Measurements from ENCODE around the gene RNPC3.

DNA sequence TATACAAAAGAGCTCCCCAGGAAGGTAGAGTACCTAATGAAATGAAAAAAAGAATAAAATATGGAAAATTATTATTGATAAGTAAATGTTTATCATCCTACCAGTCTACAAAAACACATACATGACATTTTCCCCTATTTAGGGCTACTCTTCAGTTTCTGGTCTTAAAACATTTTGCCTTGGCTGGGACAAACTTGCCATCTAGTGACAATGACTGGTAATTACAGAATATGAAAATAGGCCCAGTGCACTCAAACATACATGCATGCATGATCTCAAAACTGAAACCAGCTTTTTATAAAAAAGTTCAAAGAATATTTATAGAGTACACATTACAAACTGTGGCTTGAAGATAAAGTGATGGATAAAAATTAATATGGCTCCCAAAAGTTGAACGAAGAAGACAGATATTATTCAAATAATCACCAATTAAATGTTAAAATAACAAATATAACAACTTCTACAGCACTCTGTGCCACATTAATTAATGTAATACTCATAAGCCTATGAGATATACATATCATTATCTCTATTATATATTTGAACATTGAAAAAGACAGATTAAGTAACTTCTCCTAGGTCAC lies 10.5 kb upstream of the RNPC3 start:
- no peak for TF ChIP-seq POLR2AphosphoS5 (IDR thresholded peaks at IDR 0.05; ENCODE audit: low read depth)
- TF ChIP-seq, protein P1, sequence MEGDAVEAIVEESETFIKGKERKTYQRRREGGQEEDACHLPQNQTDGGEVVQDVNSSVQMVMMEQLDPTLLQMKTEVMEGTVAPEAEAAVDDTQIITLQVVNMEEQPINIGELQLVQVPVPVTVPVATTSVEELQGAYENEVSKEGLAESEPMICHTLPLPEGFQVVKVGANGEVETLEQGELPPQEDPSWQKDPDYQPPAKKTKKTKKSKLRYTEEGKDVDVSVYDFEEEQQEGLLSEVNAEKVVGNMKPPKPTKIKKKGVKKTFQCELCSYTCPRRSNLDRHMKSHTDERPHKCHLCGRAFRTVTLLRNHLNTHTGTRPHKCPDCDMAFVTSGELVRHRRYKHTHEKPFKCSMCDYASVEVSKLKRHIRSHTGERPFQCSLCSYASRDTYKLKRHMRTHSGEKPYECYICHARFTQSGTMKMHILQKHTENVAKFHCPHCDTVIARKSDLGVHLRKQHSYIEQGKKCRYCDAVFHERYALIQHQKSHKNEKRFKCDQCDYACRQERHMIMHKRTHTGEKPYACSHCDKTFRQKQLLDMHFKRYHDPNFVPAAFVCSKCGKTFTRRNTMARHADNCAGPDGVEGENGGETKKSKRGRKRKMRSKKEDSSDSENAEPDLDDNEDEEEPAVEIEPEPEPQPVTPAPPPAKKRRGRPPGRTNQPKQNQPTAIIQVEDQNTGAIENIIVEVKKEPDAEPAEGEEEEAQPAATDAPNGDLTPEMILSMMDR (IDR thresholded peaks at IDR 0.05; ENCODE audit: insufficient read depth, low read length) = peak; percentile 43
